IPS-NIHi11 (cell line): ENCODE measurements around the gene IDI2.

Experiments
- DNase-seq: peaks from one replicate; pipeline ENCODE4 v3.0.0; 2012; ENCODE audit warnings: mixed read lengths, low spot score

The IDI2 gene

GRCh38 chr10:980468-981093 lies 45.1 kb downstream of the IDI2 start:
- no peak for DNase-seq

GRCh38 chr10:978826-979421 lies 46.7 kb downstream of the IDI2 start:
- DNase-seq = no peak

- no peak for DNase-seq
Observed at GRCh38 chr10:976316-976715, 49.3 kb downstream of the IDI2 start.

GRCh38 chr10:974785-975074 lies 50.9 kb downstream of the IDI2 start:
- no peak for DNase-seq

- no peak for DNase-seq
Observed at GRCh38 chr10:974038-974784, 51.4 kb downstream of the IDI2 start.

- no peak for DNase-seq
Observed at GRCh38 chr10:972763-973162, 52.9 kb downstream of the IDI2 start.

- no peak for DNase-seq
Observed at GRCh38 chr10:971613-972012, 54.0 kb downstream of the IDI2 start.

GRCh38 chr10:971150-971542 lies 54.5 kb downstream of the IDI2 start:
- no peak for DNase-seq

GRCh38 chr10:970311-971149 lies 55.1 kb downstream of the IDI2 start:
- DNase-seq = no peak

GRCh38 chr10:969473-970150 lies 56.0 kb downstream of the IDI2 start:
- no peak for DNase-seq
